HepG2 (cell line): Measurements from ENCODE around the gene BATF2.

Experiments
- EZH2 ChIP-seq: conservative IDR thresholded peaks from 2 replicates; pipeline ENCODE4 v1.6.1; 2012; ENCODE audit warnings: mild to moderate bottlenecking, low read depth, low read length, moderate library complexity
- JDP2 ChIP-seq: sonication (generic); formaldehyde crosslinking; IDR thresholded peaks from 2 replicates; pipeline ENCODE4 v1.8.1; 2022; ENCODE audit warnings: missing genetic modification reagents, borderline replicate concordance
- JUND ChIP-seq: sonication (generic); formaldehyde crosslinking; IDR thresholded peaks from 2 replicates; pipeline ENCODE4 v1.8.0; 2022; ENCODE audit warnings: mild to moderate bottlenecking, missing genetic modification reagents
- NR1H2 ChIP-seq: sonication (generic); formaldehyde crosslinking; IDR thresholded peaks from 2 replicates; pipeline ENCODE4 v1.8.1; 2022; ENCODE audit warnings: low read depth, missing genetic modification reagents, borderline replicate concordance
- STAT6 ChIP-seq: sonication (generic); formaldehyde crosslinking; IDR thresholded peaks from 2 replicates; pipeline ENCODE4 v1.4.0; 2020; ENCODE audit warnings: missing genetic modification reagents, mild to moderate bottlenecking, borderline replicate concordance

GRCh38 chr11:65008873-65009272 is 12.1 kb upstream of the BATF2 start:
- TF ChIP-seq NR1H2 (CRISPR knock-in tag), result no peak
- TF ChIP-seq JDP2, result no peak
- no peak for TF ChIP-seq EZH2
- no peak for TF ChIP-seq STAT6 (CRISPR knock-in tag)
- TF ChIP-seq JUND (CRISPR knock-in tag), result no peak
